ENCODE data around the gene NSUN3.

NSUN3 gene

GRCh38 chr3:94158512-94158911, 95.7 kb downstream of the NSUN3 start:
- no peak for TF ChIP-seq SNAI2 (CRISPR knock-in tag; IDR thresholded peaks at IDR 0.05)
- no peak for TF ChIP-seq ZFP3 (CRISPR knock-in tag; IDR thresholded peaks at IDR 0.05)
- no peak for TF ChIP-seq CSRNP3 (CRISPR knock-in tag; IDR thresholded peaks at IDR 0.05)
- no peak for TF ChIP-seq CREB5 (CRISPR knock-in tag; IDR thresholded peaks at IDR 0.05; ENCODE audit: low read depth)
- no peak for TF ChIP-seq ZFP30 (CRISPR knock-in tag; IDR thresholded peaks at IDR 0.05)
- TF ChIP-seq ISL1 (CRISPR knock-in tag; IDR thresholded peaks at IDR 0.05), result no peak
- TF ChIP-seq CSDC2 (CRISPR knock-in tag; IDR thresholded peaks at IDR 0.05), result no peak
- TF ChIP-seq OSR1 (CRISPR knock-in tag; IDR thresholded peaks at IDR 0.05), result no peak
- no peak for TF ChIP-seq TOX (CRISPR knock-in tag; IDR thresholded peaks at IDR 0.05; ENCODE audit: borderline replicate concordance)
- TF ChIP-seq ZNF70 (CRISPR knock-in tag; IDR thresholded peaks at IDR 0.05), result no peak
- no peak for TF ChIP-seq ZC3H10 (CRISPR knock-in tag; IDR thresholded peaks at IDR 0.05)
- TF ChIP-seq POU6F1 (CRISPR knock-in tag; IDR thresholded peaks at IDR 0.05; ENCODE audit: borderline replicate concordance, low read depth), result no peak
- no peak for TF ChIP-seq BACH2 (CRISPR knock-in tag; IDR thresholded peaks at IDR 0.05; ENCODE audit: borderline replicate concordance)
- TF ChIP-seq PPARA (CRISPR knock-in tag; IDR thresholded peaks at IDR 0.05; ENCODE audit: borderline replicate concordance), result no peak
- ATAC-seq, result no peak

- TF ChIP-seq ISL1 (CRISPR knock-in tag; IDR thresholded peaks at IDR 0.05), result peak; percentile 68
- TF ChIP-seq ZNF565 (CRISPR knock-in tag; conservative IDR thresholded peaks at IDR 0.05; ENCODE audit: low read depth), result no peak
- peak; percentile 90 for ATAC-seq
These were observed 96.4 kb downstream of the NSUN3 start for GRCh38 chr3:94159062-94159828.

- no peak for TF ChIP-seq GLIS3 (CRISPR knock-in tag; IDR thresholded peaks at IDR 0.05)
- TF ChIP-seq ARNTL (CRISPR knock-in tag; IDR thresholded peaks at IDR 0.05; ENCODE audit: borderline replicate concordance, low read depth), result no peak
- TF ChIP-seq CREB5 (CRISPR knock-in tag; IDR thresholded peaks at IDR 0.05; ENCODE audit: low read depth), result no peak
- no peak for TF ChIP-seq ZNF8 (CRISPR knock-in tag; IDR thresholded peaks at IDR 0.05)
- no peak for TF ChIP-seq POU6F1 (CRISPR knock-in tag; IDR thresholded peaks at IDR 0.05; ENCODE audit: borderline replicate concordance, low read depth)
- TF ChIP-seq ISL1 (CRISPR knock-in tag; IDR thresholded peaks at IDR 0.05), result no peak
- TF ChIP-seq TOX (CRISPR knock-in tag; IDR thresholded peaks at IDR 0.05; ENCODE audit: borderline replicate concordance), result no peak
- TF ChIP-seq TSHZ2 (CRISPR knock-in tag; IDR thresholded peaks at IDR 0.05), result no peak
- no peak for TF ChIP-seq ZFP30 (CRISPR knock-in tag; IDR thresholded peaks at IDR 0.05)
- no peak for TF ChIP-seq RARB (CRISPR knock-in tag; IDR thresholded peaks at IDR 0.05)
- no peak for TF ChIP-seq CSDC2 (CRISPR knock-in tag; IDR thresholded peaks at IDR 0.05)
- TF ChIP-seq ESRRG (CRISPR knock-in tag; IDR thresholded peaks at IDR 0.05), result no peak
- ATAC-seq, result peak; percentile 63
These were observed 99.8 kb downstream of the NSUN3 start for GRCh38 chr3:94162700-94163099.
